DOHH2 (cell line): ENCODE results near the gene DNAJC18.

ENCODE experiments used
- H3F3A ChIP-seq: fragments of 200-600 bp; sonication (generic), shearing (Covaris generic); 2 replicates; pipeline ENCODE4 v1.6.0; 2016; ENCODE audit warnings: antibody characterized with exemption, mild to moderate bottlenecking; ENCODE audit not compliant: control insufficient read depth, insufficient read depth
- H3K27ac ChIP-seq: fragments of 200-600 bp; sonication (generic); 2 replicates; pipeline ENCODE4 v1.5.1; 2014; ENCODE audit warnings: low read depth, mild to moderate bottlenecking, low read length, moderate library complexity
- H3K27me3 ChIP-seq: fragments of 200-600 bp; sonication (generic); 2 replicates; pipeline ENCODE4 v1.6.1; 2014; ENCODE audit warnings: mild to moderate bottlenecking, low read length, mixed read lengths; ENCODE audit not compliant: control insufficient read depth
- H3K36me3 ChIP-seq: fragments of 200-600 bp; sonication (generic); 2 replicates; pipeline ENCODE4 v1.6.1; 2014; ENCODE audit warnings: mild to moderate bottlenecking, low read length, moderate library complexity, mixed read lengths; ENCODE audit not compliant: control insufficient read depth
- H3K4me1 ChIP-seq: fragments of 200-600 bp; sonication (generic); 2 replicates; pipeline ENCODE4 v1.6.1; 2014; ENCODE audit warnings: mild to moderate bottlenecking, low read length, mixed read lengths; ENCODE audit not compliant: control insufficient read depth
- H3K4me2 ChIP-seq: fragments of 200-600 bp; sonication (generic); 2 replicates; pipeline ENCODE4 v1.6.0; 2014; ENCODE audit warnings: mild to moderate bottlenecking, low read length, moderate library complexity
- H3K4me3 ChIP-seq: fragments of 200-600 bp; sonication (generic); 2 replicates; pipeline ENCODE4 v1.5.1; 2014; ENCODE audit warnings: mild to moderate bottlenecking, low read length, mixed read lengths
- H3K79me2 ChIP-seq: fragments of 200-600 bp; sonication (generic); 2 replicates; pipeline ENCODE4 v1.6.1; 2014; ENCODE audit warnings: mild to moderate bottlenecking, low read length, mixed read lengths; ENCODE audit not compliant: control insufficient read depth
- H3K9me2 ChIP-seq: fragments of 200-600 bp; sonication (generic); replicated peaks from 2 replicates; pipeline ENCODE4 v1.6.1; 2014; ENCODE audit warnings: mild to moderate bottlenecking, low read length, mixed read lengths; ENCODE audit not compliant: control insufficient read depth
- H3K9me3 ChIP-seq: fragments of 200-600 bp; sonication (generic); 2 replicates; pipeline ENCODE4 v1.6.1; 2014; ENCODE audit warnings: antibody characterized with exemption, low read length, mixed read lengths; ENCODE audit not compliant: control insufficient read depth, insufficient read depth
- H4K20me1 ChIP-seq: fragments of 200-600 bp; sonication (generic); 2 replicates; pipeline ENCODE4 v1.6.0; 2014; ENCODE audit warnings: low read depth, mild to moderate bottlenecking, antibody characterized with exemption, low read length, moderate library complexity; ENCODE audit not compliant: control insufficient read depth, insufficient read depth
- CTCF ChIP-seq: fragments of 200-600 bp; sonication (generic); IDR thresholded peaks from one replicate; pipeline ENCODE4 v1.5.1; 2014; ENCODE audit warnings: antibody characterized with exemption, mild to moderate bottlenecking, low read depth, low read length; ENCODE audit not compliant: poor library complexity, severe bottlenecking
- EZH2phosphoT487 ChIP-seq: fragments of 200-600 bp; sonication (generic); IDR thresholded peaks from 2 replicates; pipeline ENCODE4 v1.6.1; 2017; ENCODE audit warnings: borderline replicate concordance, mild to moderate bottlenecking, antibody characterized with exemption, low read length, moderate library complexity, mixed read lengths

The DNAJC18 gene

GRCh38 chr5:139417214-139417613, 22.1 kb downstream of the DNAJC18 start:
- Histone ChIP-seq H3K4me2 (no peak overlapping the region), H3K4me1 (no peaks in the 10 kb centered on the region), H3K27ac (no peak overlapping the region), H3K79me2 (no peaks in the 10 kb centered on the region), H3F3A (no peaks in the 10 kb centered on the region), H3K9me3 (no peaks in the 10 kb centered on the region), H3K4me3 (no peak overlapping the region), H3K9me2 (no peaks in the 10 kb centered on the region), H4K20me1 (no peaks in the 10 kb centered on the region), H3K36me3 (no peaks in the 10 kb centered on the region), H3K27me3 (no peaks in the 10 kb centered on the region)
- TF ChIP-seq CTCF (no peak), EZH2phosphoT487 (no peak)

- H3K4me1 ChIP-seq, result no peaks in the 10 kb centered on the region
- H3K79me2 ChIP-seq, result no peaks in the 10 kb centered on the region
- no peaks in the 10 kb centered on the region for H3K36me3 ChIP-seq
- no peak overlapping the region for H3K27ac ChIP-seq
- H3K4me3 ChIP-seq, result no peak overlapping the region
- no peaks in the 10 kb centered on the region for H3K27me3 ChIP-seq
- H3F3A ChIP-seq, result no peaks in the 10 kb centered on the region
- no peaks in the 10 kb centered on the region for H4K20me1 ChIP-seq
- no peak overlapping the region for H3K4me2 ChIP-seq
- no peaks in the 10 kb centered on the region for H3K9me2 ChIP-seq
- H3K9me3 ChIP-seq, result no peaks in the 10 kb centered on the region
- TF ChIP-seq CTCF (no peak), EZH2phosphoT487 (no peak)
Observed at GRCh38 chr5:139416651-139417050, 22.7 kb downstream of the DNAJC18 start.

- Histone ChIP-seq H3K4me3 (no peak overlapping the region), H3K27ac (no peak overlapping the region), H3K27me3 (no peaks in the 10 kb centered on the region), H3K9me3 (no peaks in the 10 kb centered on the region), H3K9me2 (no peaks in the 10 kb centered on the region), H3F3A (no peaks in the 10 kb centered on the region), H4K20me1 (no peaks in the 10 kb centered on the region), H3K36me3 (no peaks in the 10 kb centered on the region), H3K4me1 (no peaks in the 10 kb centered on the region), H3K79me2 (no peaks in the 10 kb centered on the region), H3K4me2 (no peak overlapping the region)
- no peak for TF ChIP-seq EZH2phosphoT487
- no peak for TF ChIP-seq CTCF
Observed at GRCh38 chr5:139415869-139416268, 23.5 kb downstream of the DNAJC18 start.
